Dendritic cell treated with granulocyte-macrophage colony-stimulating factor and Interleukin-4, amounts not matched to agents 40 ng/mL and 50 ng/mL, for 4 days (primary cell): ENCODE results near the gene CELF2.

Source experiments
- H3K27ac Mint-ChIP-seq: one replicate; pipeline ENCODE4 v1.8.0; 2022; ENCODE audit warnings: mild to moderate bottlenecking, mixed read lengths
- H3K27me3 Mint-ChIP-seq: one replicate; pipeline ENCODE4 v1.8.0; 2022; ENCODE audit warnings: mild to moderate bottlenecking, mixed read lengths
- H3K36me3 Mint-ChIP-seq: one replicate; pipeline ENCODE4 v1.8.0; 2022; ENCODE audit warnings: low read depth, mixed read lengths
- H3K4me1 Mint-ChIP-seq: one replicate; pipeline ENCODE4 v1.8.0; 2022; ENCODE audit warnings: low read depth, mixed read lengths
- H3K4me3 Mint-ChIP-seq: one replicate; pipeline ENCODE4 v1.8.0; 2022; ENCODE audit warnings: mild to moderate bottlenecking, moderate library complexity, mixed read lengths
- H3K9me3 Mint-ChIP-seq: one replicate; pipeline ENCODE4 v1.8.0; 2022; ENCODE audit warnings: mixed read lengths
- intact Hi-C: fragments of 100-400 bp; cut with micrococcal nuclease; formaldehyde crosslinking; loops from one replicate; pipeline ENCODE4 v1.15.0; 2022

CELF2 gene

DNA sequence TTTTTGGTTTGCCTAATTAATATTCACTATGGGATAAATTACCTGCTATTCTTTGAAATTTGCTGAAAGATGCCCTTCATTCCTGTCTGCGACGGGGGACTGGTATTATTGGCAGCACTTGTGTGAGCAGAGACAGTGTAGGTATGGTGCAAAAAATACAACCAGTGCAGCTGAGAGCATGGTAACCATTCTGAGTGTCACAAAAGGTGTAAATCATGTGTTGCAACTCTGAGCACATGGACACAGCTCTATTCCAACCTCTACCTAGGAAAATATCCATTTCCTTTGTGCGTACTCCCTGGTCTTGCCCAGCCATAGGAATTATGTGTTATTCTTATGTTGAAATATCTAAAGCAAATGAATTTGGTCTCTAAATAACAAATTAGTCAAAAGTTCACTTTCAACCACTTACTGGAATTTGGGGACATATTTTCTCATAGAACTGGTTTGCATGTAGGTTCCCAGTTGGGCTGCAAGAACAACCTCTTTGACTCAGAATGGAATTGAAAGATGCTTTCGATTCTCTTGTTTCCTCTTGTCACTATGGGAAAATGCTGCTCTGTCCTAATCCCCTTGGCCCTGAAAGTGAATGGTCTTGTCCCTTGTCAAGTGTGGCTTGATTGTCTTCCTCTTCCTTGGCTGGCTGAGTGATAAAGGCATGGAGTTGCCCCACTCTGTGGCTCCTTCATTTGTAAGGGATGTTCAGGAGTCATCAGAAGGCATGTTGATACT is 57.0 kb downstream of the CELF2 start:
- Mint-ChIP-seq H3K4me3 (no peak overlapping the region), H3K9me3 (no peaks in the 10 kb centered on the region), H3K27me3 (peaks cover 9% of the 10 kb centered on the region), H3K36me3 (no peaks in the 10 kb centered on the region), H3K27ac (no peak overlapping the region), H3K4me1 (no peaks in the 10 kb centered on the region)
- intact Hi-C loops, result no loop called here

DNA sequence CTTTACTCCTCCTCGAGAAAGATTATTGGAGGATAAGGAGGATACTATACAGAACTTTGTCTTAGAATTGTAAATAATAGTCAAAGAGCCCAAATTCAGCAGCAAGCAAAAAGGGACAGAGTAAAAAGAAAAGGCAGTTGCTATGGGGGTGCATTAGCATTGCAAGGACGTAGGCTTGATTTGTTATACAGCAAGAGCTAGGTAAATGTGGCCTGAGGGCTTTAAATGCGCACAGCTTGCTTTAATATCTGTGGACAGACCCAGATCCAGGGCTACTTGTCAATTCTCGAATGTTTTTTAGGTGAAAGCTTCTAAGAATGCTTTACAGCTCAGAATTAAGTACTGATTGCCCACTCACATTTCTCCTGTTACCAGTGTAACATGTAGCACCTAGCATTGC is 58.5 kb downstream of the CELF2 start:
- Mint-ChIP-seq H3K4me1 (no peaks in the 10 kb centered on the region), H3K9me3 (no peaks in the 10 kb centered on the region), H3K27ac (no peak overlapping the region), H3K4me3 (no peak overlapping the region), H3K36me3 (no peaks in the 10 kb centered on the region), H3K27me3 (peaks cover 5% of the 10 kb centered on the region)
- intact Hi-C loops, result no loop called here

DNA sequence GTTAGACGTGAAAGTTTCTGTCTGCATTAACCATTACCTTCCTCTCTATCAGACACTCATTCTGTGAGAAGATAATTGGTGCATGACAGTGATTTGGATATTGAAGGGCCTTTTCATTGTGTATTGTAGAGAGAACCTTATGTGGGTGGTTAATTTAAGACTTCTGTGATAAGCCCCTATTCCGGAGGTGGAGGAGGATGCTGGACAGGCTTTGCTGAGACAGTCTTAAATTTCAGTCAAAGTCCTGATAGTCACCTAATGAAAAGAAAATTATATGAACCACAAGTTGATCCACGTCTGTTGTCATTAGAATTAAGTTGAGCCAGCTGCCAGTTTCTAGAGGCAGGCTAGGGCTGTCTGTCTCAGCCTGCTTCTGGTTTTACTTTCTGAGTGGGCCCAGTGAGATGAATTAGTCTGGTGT is 62.9 kb downstream of the CELF2 start:
- Mint-ChIP-seq H3K27me3 (peaks cover 3% of the 10 kb centered on the region), H3K9me3 (no peaks in the 10 kb centered on the region), H3K4me1 (no peaks in the 10 kb centered on the region), H3K36me3 (no peaks in the 10 kb centered on the region), H3K4me3 (no peak overlapping the region), H3K27ac (no peak overlapping the region)
- intact Hi-C loops, result no loop called here

DNA sequence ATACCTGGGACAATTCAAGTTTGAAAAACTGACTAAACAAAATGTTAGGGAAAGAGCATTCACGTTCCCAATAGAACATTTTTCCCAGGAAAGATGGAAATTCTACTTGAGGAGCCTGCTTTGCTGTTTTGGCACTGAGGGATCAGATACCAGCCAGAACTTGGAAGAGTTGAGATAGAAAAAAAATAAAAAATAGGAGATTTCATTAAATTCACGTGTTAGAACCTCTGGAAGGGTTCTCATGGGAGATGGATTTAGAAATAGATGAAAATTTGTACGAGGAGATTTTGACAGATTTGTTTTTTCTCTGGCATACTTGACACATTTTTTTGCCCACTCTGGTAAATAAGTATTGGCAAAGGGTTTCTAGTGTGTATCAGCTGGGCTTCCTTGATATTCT is 63.7 kb downstream of the CELF2 start:
- intact Hi-C loops, result no loop called here
- Mint-ChIP-seq H3K27ac (no peak overlapping the region), H3K4me1 (no peaks in the 10 kb centered on the region), H3K36me3 (no peaks in the 10 kb centered on the region), H3K4me3 (no peak overlapping the region), H3K9me3 (no peaks in the 10 kb centered on the region), H3K27me3 (no peaks in the 10 kb centered on the region)

DNA sequence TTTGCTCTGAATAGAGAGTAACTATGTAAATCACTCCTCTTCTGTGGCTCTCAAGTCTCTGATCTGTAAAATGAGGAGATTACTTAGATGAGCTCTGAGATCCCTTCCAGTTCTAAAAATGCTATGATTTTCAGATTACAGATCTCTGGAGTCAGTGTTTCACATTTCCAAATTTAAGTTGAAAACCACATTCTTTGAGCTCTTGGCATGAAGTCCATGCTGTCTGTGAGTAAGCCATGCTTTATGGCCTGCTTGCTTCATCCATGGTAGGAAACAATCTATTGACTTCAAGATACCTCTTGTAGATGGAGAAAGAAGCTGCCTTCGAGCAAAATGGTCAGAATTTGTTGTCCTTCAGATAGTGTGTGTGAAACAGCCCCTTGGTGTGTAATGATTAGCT is 64.9 kb downstream of the CELF2 start:
- H3K27ac Mint-ChIP-seq, result no peak overlapping the region
- H3K4me3 Mint-ChIP-seq, result no peak overlapping the region
- H3K9me3 Mint-ChIP-seq, result no peaks in the 10 kb centered on the region
- H3K36me3 Mint-ChIP-seq, result no peaks in the 10 kb centered on the region
- H3K27me3 Mint-ChIP-seq, result no peaks in the 10 kb centered on the region
- intact Hi-C loops, result no loop called here
- no peaks in the 10 kb centered on the region for H3K4me1 Mint-ChIP-seq

DNA sequence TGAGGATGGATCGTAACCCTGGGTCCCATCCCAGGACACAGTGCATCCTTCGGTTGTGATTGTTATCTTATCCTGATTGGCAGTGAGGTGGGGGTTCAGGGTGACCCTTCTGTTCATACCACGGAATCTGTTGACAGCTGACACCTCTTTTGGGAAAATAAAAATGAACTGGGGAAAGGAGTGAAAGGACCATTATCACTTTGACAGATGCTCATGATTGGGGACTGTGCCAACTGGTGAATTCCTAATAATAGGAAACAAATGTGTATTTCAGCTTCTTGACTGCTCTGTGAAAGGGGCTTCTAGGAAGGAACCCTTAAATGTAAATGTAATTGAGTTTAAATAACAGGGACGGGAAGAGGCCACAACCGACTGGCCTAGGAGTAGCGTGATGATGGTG is 65.4 kb downstream of the CELF2 start:
- no peaks in the 10 kb centered on the region for H3K36me3 Mint-ChIP-seq
- H3K27ac Mint-ChIP-seq, result no peak overlapping the region
- H3K27me3 Mint-ChIP-seq, result no peaks in the 10 kb centered on the region
- intact Hi-C loops, result no loop called here
- H3K9me3 Mint-ChIP-seq, result no peaks in the 10 kb centered on the region
- H3K4me1 Mint-ChIP-seq, result no peaks in the 10 kb centered on the region
- no peak overlapping the region for H3K4me3 Mint-ChIP-seq

DNA sequence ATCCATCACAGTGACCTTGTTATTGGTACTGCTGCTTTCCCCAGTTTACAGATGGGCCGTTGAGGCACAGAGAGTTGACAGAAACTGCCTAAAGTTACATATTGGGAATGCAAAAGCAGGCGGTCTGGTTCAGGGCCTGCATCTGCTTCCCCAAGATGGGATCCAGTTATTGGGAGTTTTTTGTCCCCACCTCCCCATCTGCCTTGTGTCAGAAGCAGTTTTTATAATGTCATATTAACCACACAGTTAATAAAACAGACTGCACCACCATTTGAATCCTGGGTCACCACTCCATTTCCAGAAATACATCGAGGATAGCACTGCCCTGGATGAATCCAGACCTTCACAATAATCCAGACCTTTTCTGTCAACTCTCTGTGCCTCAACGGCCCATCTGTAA is 67.9 kb downstream of the CELF2 start:
- H3K27me3 Mint-ChIP-seq, result no peaks in the 10 kb centered on the region
- H3K36me3 Mint-ChIP-seq, result no peaks in the 10 kb centered on the region
- H3K4me1 Mint-ChIP-seq, result no peaks in the 10 kb centered on the region
- H3K27ac Mint-ChIP-seq, result no peak overlapping the region
- intact Hi-C loops, result no loop called here
- no peaks in the 10 kb centered on the region for H3K9me3 Mint-ChIP-seq
- no peak overlapping the region for H3K4me3 Mint-ChIP-seq

DNA sequence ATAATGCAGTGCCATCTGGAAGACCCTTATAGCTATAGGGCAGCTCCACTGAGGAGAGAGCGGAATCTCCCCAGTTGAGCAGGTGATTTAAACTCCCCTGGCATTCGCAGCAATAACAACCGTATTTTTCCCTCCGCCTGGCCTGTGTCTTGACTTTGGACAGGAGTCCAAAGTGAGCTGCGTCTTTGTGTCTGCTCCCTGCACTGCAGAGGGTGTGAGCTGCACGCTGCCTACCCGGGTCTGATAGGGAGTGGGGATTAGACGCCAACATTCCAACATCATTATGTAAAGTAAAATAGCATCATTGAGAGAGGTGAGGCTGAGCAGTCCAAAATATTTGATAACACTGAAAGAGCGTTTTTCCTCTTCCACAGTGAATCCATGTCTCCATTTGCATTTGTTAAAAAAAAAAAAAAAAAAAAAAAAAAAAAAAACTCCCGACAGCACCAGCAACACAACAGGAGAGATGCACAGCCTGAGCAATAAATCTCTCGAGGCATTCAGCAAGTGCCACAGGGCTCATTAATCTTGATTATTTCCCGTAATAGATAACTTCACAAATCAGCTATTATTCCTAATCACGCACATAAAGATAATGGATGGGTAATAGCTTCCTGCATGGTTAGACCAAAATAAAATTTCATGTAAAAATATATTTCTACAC is 68.6 kb downstream of the CELF2 start:
- H3K9me3 Mint-ChIP-seq, result no peaks in the 10 kb centered on the region
- no peaks in the 10 kb centered on the region for H3K4me1 Mint-ChIP-seq
- no peak overlapping the region for H3K4me3 Mint-ChIP-seq
- no peaks in the 10 kb centered on the region for H3K36me3 Mint-ChIP-seq
- intact Hi-C loops, result no loop called here
- H3K27ac Mint-ChIP-seq, result no peak overlapping the region
- no peaks in the 10 kb centered on the region for H3K27me3 Mint-ChIP-seq

DNA sequence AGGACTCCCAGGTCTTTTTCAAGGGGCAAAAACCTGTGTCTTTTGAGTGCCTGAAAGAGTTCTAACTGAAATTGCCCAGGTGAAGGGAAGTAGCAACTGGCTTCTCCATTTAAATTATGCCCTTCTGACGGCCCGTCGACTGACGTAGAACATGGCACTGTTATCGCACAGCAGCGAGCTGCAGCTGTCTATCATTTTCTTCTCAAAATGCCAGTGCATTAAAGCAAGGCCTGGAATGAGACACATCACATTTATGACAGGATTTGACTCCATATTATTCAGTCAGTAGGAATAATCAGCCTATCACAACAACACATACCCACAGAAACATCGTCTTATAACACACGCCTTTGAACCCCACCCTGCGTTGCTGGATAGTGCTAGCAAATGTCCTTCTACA is 69.7 kb downstream of the CELF2 start:
- no peaks in the 10 kb centered on the region for H3K9me3 Mint-ChIP-seq

DNA sequence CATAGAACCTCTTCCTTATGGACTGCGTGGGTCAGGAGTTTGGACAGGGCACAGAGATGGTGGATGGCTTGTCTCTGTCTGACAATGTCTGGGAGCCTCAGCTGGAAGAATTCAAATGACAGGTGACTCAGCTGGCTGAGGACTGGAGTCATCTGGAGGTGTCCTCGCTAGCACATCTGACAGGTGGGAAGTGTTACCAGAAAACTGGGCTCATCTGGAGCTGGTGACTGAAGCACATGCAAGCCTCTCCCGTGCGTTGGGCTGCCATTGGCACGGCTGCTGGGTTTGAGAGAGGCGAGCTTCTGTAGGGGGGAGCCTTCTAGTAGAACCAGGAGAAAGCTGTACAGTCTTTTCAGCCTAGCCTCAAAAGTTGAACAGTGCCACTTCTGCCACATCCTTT is 71.0 kb downstream of the CELF2 start:
- Mint-ChIP-seq H3K4me3 (no peak overlapping the region), H3K4me1 (no peaks in the 10 kb centered on the region), H3K36me3 (no peaks in the 10 kb centered on the region), H3K27ac (no peak overlapping the region), H3K27me3 (no peaks in the 10 kb centered on the region), H3K9me3 (no peaks in the 10 kb centered on the region)
- intact Hi-C loops, result no loop called here

More for the DNA sequence above, 69.7 kb downstream of the CELF2 start:
- Mint-ChIP-seq H3K27ac (no peak overlapping the region), H3K4me1 (no peaks in the 10 kb centered on the region), H3K4me3 (no peak overlapping the region), H3K36me3 (no peaks in the 10 kb centered on the region), H3K27me3 (no peaks in the 10 kb centered on the region)
- intact Hi-C loops, result no loop called here

DNA sequence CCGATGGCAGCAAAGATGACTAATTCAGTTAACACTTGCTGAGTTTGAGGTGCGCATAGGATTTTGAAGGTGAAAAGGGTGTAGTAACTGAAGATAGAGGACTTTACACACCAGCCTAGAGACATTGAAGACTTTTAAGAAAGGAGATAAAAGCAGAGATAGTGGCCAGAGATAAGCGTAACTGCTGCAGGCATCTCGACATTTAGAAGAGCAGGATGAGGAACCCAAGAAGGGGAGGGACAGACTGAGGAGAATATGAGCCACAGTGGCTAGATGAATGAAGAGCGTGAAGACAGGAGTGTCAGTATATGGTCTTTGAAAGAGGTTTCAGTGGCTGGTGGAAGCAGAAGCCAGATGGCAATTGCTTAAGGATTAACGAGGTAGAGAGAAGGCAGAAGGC is 71.6 kb downstream of the CELF2 start:
- Mint-ChIP-seq H3K4me3 (no peak overlapping the region), H3K36me3 (no peaks in the 10 kb centered on the region), H3K27me3 (no peaks in the 10 kb centered on the region), H3K4me1 (no peaks in the 10 kb centered on the region), H3K27ac (no peak overlapping the region), H3K9me3 (no peaks in the 10 kb centered on the region)
- intact Hi-C loops, result no loop called here

DNA sequence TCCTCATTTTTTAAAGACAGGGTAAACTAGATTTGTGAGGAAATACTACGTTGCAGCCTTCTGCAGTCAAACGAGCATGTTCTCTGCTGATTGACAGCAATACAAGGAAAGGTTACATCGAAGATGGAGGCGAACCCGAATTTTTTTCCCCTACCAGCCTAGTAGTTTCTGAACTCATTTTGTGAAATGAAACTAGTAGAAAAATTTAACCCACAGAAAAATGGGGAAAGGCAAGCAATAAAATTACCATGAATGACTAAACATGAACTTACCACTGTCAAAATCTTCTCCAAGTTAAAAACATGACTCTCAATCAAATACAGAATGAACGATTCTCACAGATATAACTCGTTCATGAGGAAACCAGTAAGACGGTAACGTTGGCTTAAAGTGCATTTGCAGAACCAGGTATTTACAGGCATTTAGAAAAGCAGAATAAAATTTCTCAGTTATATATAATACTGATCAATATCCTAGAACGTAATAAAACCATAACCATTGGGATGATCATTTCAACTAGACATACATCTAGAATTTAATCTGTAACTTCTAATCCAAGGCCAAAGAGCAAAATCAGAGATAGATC is 73.9 kb downstream of the CELF2 start:
- Mint-ChIP-seq H3K36me3 (no peaks in the 10 kb centered on the region), H3K9me3 (no peaks in the 10 kb centered on the region), H3K4me1 (no peaks in the 10 kb centered on the region), H3K27me3 (peaks cover 2% of the 10 kb centered on the region), H3K27ac (no peak overlapping the region), H3K4me3 (no peak overlapping the region)
- intact Hi-C loops, result no loop called here

DNA sequence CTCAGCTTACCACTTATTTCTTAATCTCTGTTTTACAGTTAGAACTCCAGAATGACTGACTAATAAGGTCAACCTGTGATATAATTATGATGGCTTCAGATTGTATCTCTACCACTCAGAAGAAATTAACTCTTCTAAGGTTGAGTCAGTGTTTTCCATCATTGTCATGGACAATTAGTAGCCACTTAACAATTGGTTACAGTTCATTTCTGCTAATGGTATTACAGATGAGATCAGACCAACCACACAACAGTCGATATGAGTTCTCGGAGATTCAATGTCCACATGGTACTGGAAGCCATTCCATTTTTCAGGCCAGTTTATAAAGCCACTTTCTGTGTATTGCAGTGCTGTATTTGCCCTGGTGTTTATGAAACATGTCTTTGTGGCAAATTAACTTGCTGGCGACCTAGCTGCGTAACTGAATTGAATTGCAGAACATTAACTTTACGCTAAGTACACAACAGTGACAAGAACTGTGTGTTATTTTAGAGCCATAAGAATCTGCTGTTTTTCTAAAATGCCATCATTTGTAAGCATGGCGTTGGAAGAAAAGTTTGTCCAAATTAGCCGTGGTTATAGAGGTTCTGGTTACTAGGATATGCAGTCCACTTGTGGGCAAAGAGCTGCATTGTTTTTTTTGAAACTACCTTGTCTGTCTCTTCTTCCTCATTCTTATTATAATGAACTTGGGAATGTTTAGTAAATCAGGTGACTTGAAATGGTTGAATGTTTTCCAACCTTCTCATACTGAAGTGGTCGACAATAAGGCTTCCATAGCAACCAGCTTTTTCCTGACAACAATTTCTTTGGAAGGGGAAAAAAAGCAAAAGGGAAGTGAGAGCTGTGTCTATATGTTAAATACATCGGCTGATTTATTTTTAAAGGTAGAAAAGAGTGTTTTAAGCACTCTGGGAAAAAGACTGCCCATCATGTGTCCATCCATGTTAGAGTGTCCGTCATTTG is 76.4 kb downstream of the CELF2 start:
- H3K36me3 Mint-ChIP-seq, result no peaks in the 10 kb centered on the region
- no peaks in the 10 kb centered on the region for H3K4me1 Mint-ChIP-seq
- no peak overlapping the region for H3K27ac Mint-ChIP-seq
- no peak overlapping the region for H3K4me3 Mint-ChIP-seq
- intact Hi-C loops, result no loop called here
- H3K9me3 Mint-ChIP-seq, result no peaks in the 10 kb centered on the region
- H3K27me3 Mint-ChIP-seq, result peaks cover 5% of the 10 kb centered on the region

DNA sequence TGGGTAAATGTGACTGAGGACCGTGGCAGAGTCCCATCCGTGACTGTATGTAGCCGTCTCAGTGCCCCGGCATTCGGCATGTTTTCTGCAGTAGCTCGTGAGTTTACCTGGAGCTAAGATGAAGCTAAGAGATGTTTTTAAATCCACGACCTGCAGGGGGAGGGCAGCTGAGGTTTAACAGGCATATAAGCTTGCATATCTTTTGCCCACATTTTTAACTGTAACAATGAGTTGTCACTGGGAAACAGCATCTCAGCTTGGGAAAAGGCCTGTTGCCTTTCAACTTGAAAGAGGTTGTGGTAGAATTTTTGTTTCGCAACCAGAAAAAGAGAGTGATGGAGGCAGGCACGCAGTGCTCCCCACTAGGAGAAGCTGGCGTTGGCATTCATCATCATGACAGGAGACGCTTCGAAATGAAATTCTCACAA is 77.7 kb downstream of the CELF2 start:
- Mint-ChIP-seq H3K9me3 (no peaks in the 10 kb centered on the region), H3K27ac (no peak overlapping the region), H3K36me3 (no peaks in the 10 kb centered on the region), H3K4me3 (no peak overlapping the region), H3K27me3 (peaks cover 5% of the 10 kb centered on the region), H3K4me1 (no peaks in the 10 kb centered on the region)
- intact Hi-C loops, result no loop called here
